B cell (primary cell): ENCODE results near the gene DLK1.

Experiments used
- EZH2 ChIP-seq: IDR thresholded peaks from 2 replicates; pipeline ENCODE4 v1.6.1; 2012; ENCODE audit warnings: borderline replicate concordance, low read depth, mild to moderate bottlenecking, moderate library complexity, low read length; ENCODE audit not compliant: insufficient read depth, poor library complexity, severe bottlenecking
- TF ChIP-seq, protein P1 (sequence below): fragments of 200-600 bp; IDR thresholded peaks from one replicate; pipeline ENCODE4 v1.8.0; 2022; ENCODE audit warnings: antibody characterized with exemption, mild to moderate bottlenecking

DNA sequence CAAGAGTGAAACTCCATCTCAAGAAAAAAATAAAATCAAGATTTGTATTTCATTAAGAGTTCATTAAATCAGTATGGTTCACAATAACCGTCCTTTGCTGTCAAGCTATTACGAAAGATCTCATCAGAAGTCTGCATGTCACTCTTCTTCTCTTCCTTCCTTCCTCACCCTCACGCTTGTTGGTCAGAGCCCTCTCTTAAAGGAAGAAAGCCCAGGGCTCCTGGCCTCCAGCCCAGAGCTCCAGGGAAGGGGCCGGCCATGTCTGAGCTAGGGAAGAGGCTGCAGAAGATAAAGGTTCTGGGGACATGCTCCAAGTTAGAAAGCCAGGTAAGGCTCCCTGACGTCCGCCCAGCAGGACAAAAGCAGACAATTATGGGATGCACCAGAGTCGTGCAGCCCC is 43.1 kb upstream of the DLK1 start:
- TF ChIP-seq, protein P1, sequence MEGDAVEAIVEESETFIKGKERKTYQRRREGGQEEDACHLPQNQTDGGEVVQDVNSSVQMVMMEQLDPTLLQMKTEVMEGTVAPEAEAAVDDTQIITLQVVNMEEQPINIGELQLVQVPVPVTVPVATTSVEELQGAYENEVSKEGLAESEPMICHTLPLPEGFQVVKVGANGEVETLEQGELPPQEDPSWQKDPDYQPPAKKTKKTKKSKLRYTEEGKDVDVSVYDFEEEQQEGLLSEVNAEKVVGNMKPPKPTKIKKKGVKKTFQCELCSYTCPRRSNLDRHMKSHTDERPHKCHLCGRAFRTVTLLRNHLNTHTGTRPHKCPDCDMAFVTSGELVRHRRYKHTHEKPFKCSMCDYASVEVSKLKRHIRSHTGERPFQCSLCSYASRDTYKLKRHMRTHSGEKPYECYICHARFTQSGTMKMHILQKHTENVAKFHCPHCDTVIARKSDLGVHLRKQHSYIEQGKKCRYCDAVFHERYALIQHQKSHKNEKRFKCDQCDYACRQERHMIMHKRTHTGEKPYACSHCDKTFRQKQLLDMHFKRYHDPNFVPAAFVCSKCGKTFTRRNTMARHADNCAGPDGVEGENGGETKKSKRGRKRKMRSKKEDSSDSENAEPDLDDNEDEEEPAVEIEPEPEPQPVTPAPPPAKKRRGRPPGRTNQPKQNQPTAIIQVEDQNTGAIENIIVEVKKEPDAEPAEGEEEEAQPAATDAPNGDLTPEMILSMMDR, result no peak
- TF ChIP-seq EZH2, result no peak
